Kidney (tissue), 14 donors: ENCODE data around the gene ARPP21. TPM values are rescaled to one million over a fixed set of nuclear protein-coding genes. Genes with fewer than 3 reads are reported as not detected.
"Not testable (repeated sequence)": the region's sequence is repeated elsewhere in the genome, so short reads cannot be mapped to it uniquely, and the experiment has no call there.

Source experiments
- DNase-seq, 5 donors: peaks; one replicate each; pipeline ENCODE4 v3.0.0-alpha.2; 2013 to 2020
- FAIRE-seq: peaks from 2 replicates; lab custom pipeline; 2012; peaks lifted over from hg19 to GRCh38; lab: Jason Lieb, UNC
- H3K27ac ChIP-seq, 2 donors: one replicate each; pipeline ENCODE4 v1.7.0; 2013; ENCODE audit warnings: low read depth in 2 of 2, low read length in 2 of 2, inconsistent platforms in 1 of 2
- H3K27me3 ChIP-seq: one replicate; pipeline ENCODE4 v1.7.1; 2013; ENCODE audit warnings: low read length, inconsistent platforms; ENCODE audit not compliant: control insufficient read depth, insufficient read depth
- H3K36me3 ChIP-seq, 3 donors: one replicate each; pipeline versions ENCODE4 v1.7.0 to v1.7.1; 2013; ENCODE audit warnings: low read length in 3 of 3, control low read depth in 1 of 3, inconsistent platforms in 1 of 3; ENCODE audit not compliant: insufficient read depth in 3 of 3, control insufficient read depth in 2 of 3
- H3K4me1 ChIP-seq, 3 donors: one replicate each; pipeline versions ENCODE4 v1.7.0 to v1.7.1; 2013; ENCODE audit warnings: low read length in 3 of 3, inconsistent platforms in 1 of 3, low read depth in 1 of 3; ENCODE audit not compliant: control insufficient read depth in 2 of 3, insufficient read depth in 2 of 3
- H3K4me3 ChIP-seq, 3 donors: one replicate each; pipeline versions ENCODE4 v1.7.0 to v1.8.1; 2013; ENCODE audit warnings: low read length in 3 of 3, control low read depth in 1 of 3, inconsistent platforms in 1 of 3
- H3K9ac ChIP-seq, 3 donors: one replicate each; pipeline versions ENCODE4 v1.7.0 to v1.7.1; 2013; ENCODE audit warnings: low read length in 3 of 3, control low read depth in 1 of 3, inconsistent platforms in 1 of 3
- H3K9me3 ChIP-seq, 3 donors: one replicate each; pipeline versions ENCODE4 v1.7.0 to v1.7.1; 2013; ENCODE audit warnings: low read length in 3 of 3, control low read depth in 1 of 3, inconsistent platforms in 1 of 3; ENCODE audit not compliant: control insufficient read depth in 2 of 3, insufficient read depth in 1 of 3
- intact Hi-C: fragments of 100-400 bp; cut with DNase I; formaldehyde crosslinking; loops from one replicate; pipeline ENCODE4 v1.11.1; 2022
- polyA plus RNA-seq: library from polyadenylated mRNA; stranded (reverse); fragments of 350-450 nt; fragmentation: Illumina TruSeq; extraction: RNeasy Lipid Tissue Mini Kit (QIAGEN cat#74804); gene quantifications from one replicate; pipeline ENCODE4 v1.2.3, GENCODE V29; 2014; ENCODE audit warnings: low read depth, low replicate concordance; ENCODE audit not compliant: insufficient read depth
- total RNA-seq: library from RNA; stranded (reverse); fragmentation: NEBNext Ultra II Directional; extraction: Animal tissue kit (Norgen Biotek cat#: 25700); gene quantifications from one replicate; pipeline ENCODE4 v1.2.1, GENCODE V29; 2021
- TF ChIP-seq, protein P1 (sequence below): IDR thresholded peaks from 3 replicates; pipeline ENCODE4 v1.5.1; 2012; ENCODE audit warnings: mild to moderate bottlenecking, moderate library complexity, borderline replicate concordance; ENCODE audit not compliant: insufficient read depth; ENCODE audit errors: extremely low read depth
- donor health status: control.
- donor health status: control.
- donor health status: control.
- donor health status: control.
- donor health status: control.
- donor health status: DM: yes; HTN: yes; CAD: no.
- donor health status: Normal renal cell carcinoma (clear cell type).

The ARPP21 gene
- total and polyA plus RNA-seq, 2 donors from 2014 or later = 0.11 to 0.44 TPM

DNA sequence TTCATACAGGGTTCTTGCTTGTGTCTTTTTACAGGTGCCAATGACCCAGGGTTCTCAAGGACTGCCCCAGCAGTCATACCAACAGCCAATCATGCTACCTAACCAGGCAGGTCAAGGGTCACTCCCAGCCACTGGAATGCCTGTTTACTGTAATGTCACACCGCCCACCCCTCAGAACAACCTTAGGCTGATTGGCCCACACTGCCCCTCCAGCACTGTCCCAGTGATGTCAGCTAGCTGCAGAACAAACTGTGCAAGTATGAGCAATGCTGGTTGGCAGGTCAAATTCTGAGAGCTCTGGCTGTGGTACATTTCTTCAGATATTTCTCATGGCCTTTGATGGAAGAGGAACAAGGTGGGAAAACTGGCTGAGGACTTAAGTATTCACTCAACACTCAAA, 154.3 kb downstream of the ARPP21 start:
- intact Hi-C loops = no loop called here
- Histone ChIP-seq H3K4me3 (no peak overlapping the region), H3K27ac (no peak overlapping the region), H3K9me3 (no peaks in the 10 kb centered on the region), H3K27me3 (no peaks in the 10 kb centered on the region), H3K4me1 (no peaks in the 10 kb centered on the region), H3K9ac (no peak overlapping the region), H3K36me3 (no peaks in the 10 kb centered on the region)
- FAIRE-seq (no peak), DNase-seq (no peak)
- TF ChIP-seq, protein P1, sequence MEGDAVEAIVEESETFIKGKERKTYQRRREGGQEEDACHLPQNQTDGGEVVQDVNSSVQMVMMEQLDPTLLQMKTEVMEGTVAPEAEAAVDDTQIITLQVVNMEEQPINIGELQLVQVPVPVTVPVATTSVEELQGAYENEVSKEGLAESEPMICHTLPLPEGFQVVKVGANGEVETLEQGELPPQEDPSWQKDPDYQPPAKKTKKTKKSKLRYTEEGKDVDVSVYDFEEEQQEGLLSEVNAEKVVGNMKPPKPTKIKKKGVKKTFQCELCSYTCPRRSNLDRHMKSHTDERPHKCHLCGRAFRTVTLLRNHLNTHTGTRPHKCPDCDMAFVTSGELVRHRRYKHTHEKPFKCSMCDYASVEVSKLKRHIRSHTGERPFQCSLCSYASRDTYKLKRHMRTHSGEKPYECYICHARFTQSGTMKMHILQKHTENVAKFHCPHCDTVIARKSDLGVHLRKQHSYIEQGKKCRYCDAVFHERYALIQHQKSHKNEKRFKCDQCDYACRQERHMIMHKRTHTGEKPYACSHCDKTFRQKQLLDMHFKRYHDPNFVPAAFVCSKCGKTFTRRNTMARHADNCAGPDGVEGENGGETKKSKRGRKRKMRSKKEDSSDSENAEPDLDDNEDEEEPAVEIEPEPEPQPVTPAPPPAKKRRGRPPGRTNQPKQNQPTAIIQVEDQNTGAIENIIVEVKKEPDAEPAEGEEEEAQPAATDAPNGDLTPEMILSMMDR = no peak

DNA sequence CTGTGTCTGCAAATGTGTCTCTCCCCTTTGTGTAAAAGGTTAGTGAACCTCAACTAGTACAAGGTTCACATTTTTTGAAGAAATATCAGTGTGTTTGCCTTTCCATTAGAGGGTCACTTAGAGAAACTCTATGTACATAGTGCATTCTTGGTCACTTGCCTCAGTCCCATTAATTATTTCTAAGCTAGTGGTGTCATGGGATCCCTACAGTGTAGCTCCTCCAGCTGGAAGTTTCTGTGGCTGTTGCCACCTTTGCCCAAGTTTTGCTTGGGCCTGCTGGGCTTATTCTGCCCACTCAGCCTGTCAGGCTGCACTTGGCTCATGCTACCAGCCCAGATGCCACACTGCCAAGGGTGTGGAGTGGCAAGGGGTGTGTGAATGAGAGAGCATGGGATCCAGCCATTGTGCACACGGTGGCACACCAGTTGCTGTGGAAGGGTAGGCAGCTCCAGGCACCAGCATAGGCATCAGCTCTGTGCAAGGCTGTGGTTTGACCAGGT, 161.7 kb downstream of the ARPP21 start:
- peak overlapping the region in 1 of 2 donors; percentile 67 for H3K27ac ChIP-seq
- H3K4me1 ChIP-seq = peaks cover 0 to 4% (median 4%) of the 10 kb centered on the region in 3 donors
- H3K36me3 ChIP-seq = no peaks in the 10 kb centered on the region
- H3K9ac ChIP-seq = no peak overlapping the region
- FAIRE-seq (no peak), DNase-seq (peak in 1 of 5 donors; percentile 12)
- intact Hi-C loops = no loop called here
- TF ChIP-seq, protein P1 = no peak
- H3K4me3 ChIP-seq = no peak overlapping the region
- H3K9me3 ChIP-seq = no peaks in the 10 kb centered on the region
- H3K27me3 ChIP-seq = no peaks in the 10 kb centered on the region

DNA sequence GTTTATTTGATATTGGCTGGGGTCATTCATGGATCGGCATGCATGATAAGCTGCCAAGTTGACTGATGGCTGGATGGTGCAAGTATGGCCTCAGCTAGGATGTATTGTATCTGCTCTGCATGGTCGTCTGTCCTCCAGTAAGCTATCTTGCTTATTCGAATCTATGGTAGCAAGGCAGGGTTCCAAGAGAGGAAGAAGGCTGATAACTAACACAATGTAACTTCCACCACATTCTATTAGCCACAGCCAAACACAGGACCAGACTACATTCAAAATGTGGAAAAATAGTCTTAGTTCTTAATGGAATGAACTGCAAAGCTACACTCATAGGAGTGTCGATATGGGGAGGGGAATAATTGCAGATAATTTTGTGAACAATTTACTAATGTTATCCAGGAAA, 175.2 kb downstream of the ARPP21 start:
- intact Hi-C loops = no loop called here
- no peaks in the 10 kb centered on the region for H3K4me1 ChIP-seq
- H3K27me3 ChIP-seq = no peaks in the 10 kb centered on the region
- TF ChIP-seq, protein P1 = no peak
- H3K9ac ChIP-seq = no peak overlapping the region
- FAIRE-seq (no peak), DNase-seq (no peak)
- H3K9me3 ChIP-seq = peaks cover 0 to 3% (median 0%) of the 10 kb centered on the region in 3 donors
- no peak overlapping the region for H3K27ac ChIP-seq
- H3K36me3 ChIP-seq = no peaks in the 10 kb centered on the region
- H3K4me3 ChIP-seq = no peak overlapping the region

DNA sequence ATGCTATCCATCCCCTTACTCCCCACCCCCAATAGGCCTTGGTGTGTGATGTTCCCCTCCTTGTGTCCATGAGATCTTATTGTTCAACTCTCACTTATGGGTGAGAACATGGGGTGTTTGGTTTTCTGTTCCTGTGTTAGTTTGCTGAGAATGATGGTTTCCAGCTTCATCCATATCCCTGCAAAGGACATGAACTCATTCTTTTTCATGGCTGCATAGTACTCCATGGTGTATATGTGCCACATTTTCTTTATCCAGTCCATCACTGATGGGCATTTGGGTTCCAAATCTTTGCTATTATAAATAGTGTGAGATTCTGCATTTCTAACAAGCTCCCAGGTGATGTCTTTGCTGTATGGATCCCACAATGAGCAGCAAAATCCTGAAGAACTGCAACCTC, 176.5 kb downstream of the ARPP21 start:
- H3K9ac ChIP-seq, DNase-seq, intact Hi-C loops, H3K36me3 ChIP-seq, H3K4me1 ChIP-seq, H3K27ac ChIP-seq, H3K27me3 ChIP-seq, H3K4me3 ChIP-seq, H3K9me3 ChIP-seq, FAIRE-seq: not testable (repeated sequence)
